AG09319 (cell line): Measurements from ENCODE around the gene DNAJC10.
"Not testable (repeated sequence)": the region's sequence is repeated elsewhere in the genome, so short reads cannot be mapped to it uniquely, and the experiment has no call there.

ENCODE experiments used
- DNase-seq: peaks from one replicate; pipeline ENCODE4 v3.0.0-alpha.2; 2010; ENCODE audit warnings: low read depth; ENCODE audit errors: extremely low read depth
- CTCF ChIP-seq: IDR thresholded peaks from 2 replicates; pipeline ENCODE4 v1.5.1; 2011; ENCODE audit warnings: low read depth, mild to moderate bottlenecking, inconsistent platforms, low read length, moderate library complexity

Gene DNAJC10

GRCh38 chr2:182685559-182685958, 30.5 kb upstream of the DNAJC10 start:
- TF ChIP-seq CTCF, result no peak

GRCh38 chr2:182686763-182687162, 29.3 kb upstream of the DNAJC10 start:
- DNase-seq, result not testable (repeated sequence)

More at GRCh38 chr2:182685559-182685958, 30.5 kb upstream of the DNAJC10 start:
- DNase-seq, result no peak

- DNase-seq, result no peak
- TF ChIP-seq CTCF, result no peak
Observed at GRCh38 chr2:182694189-182694588, 21.9 kb upstream of the DNAJC10 start.

- DNase-seq, result no peak
- TF ChIP-seq CTCF, result no peak
Observed at GRCh38 chr2:182695776-182696175, 20.3 kb upstream of the DNAJC10 start.

- no peak for TF ChIP-seq CTCF
- no peak for DNase-seq
Observed at GRCh38 chr2:182698671-182699070, 17.4 kb upstream of the DNAJC10 start.

- TF ChIP-seq CTCF, result no peak
- no peak for DNase-seq
Observed at GRCh38 chr2:182705761-182706160, 10.3 kb upstream of the DNAJC10 start.

- no peak for DNase-seq
- no peak for TF ChIP-seq CTCF
Observed at GRCh38 chr2:182706751-182707150, 9.3 kb upstream of the DNAJC10 start.

- no peak for TF ChIP-seq CTCF
- no peak for DNase-seq
Observed at GRCh38 chr2:182713601-182714000, 2.5 kb upstream of the DNAJC10 start.
